ENCODE data around the gene NUP210. TPM values are rescaled to one million over a fixed set of nuclear protein-coding genes. Genes with fewer than 3 reads are reported as not detected.

NUP210 gene
- total and polyA plus RNA-seq, 2 donors (not counting 3 experiments of a cell fraction or from before 2014, with no cell fraction given), result 0.14 to 0.84 TPM

GRCh38 chr3:13319564-13320220 is 100.4 kb downstream of the NUP210 start:
- dilution Hi-C loops (cut with MboI; ENCODE audit: extremely low pct_ligation_motif_present, low sequenced_read_pairs), result no loop called here
- no peaks in the 10 kb centered on the region for H3K27me3 ChIP-seq (ENCODE audit: control insufficient read depth in 2 of 2, insufficient read depth in 2 of 2, low read length in 2 of 2)
- BruUV-seq (replicated peaks), result no TSS peak
- H3K9ac ChIP-seq (replicated peaks; ENCODE audit: extremely low read depth, insufficient read depth, low read length), result no peak overlapping the region
- H4K20me1 ChIP-seq (replicated peaks; ENCODE audit: control insufficient read depth, extremely low read depth, insufficient read depth, low read length), result no peaks in the 10 kb centered on the region
- intact Hi-C loops (cut with micrococcal nuclease), result no loop called here
- CTCF ChIA-PET, result no interaction called here
- H3K4me2 ChIP-seq (ENCODE audit: insufficient read depth, low read length), result no peak overlapping the region
- no peaks in the 10 kb centered on the region for H3K36me3 ChIP-seq (ENCODE audit: control insufficient read depth in 2 of 2, extremely low read depth in 1 of 2, insufficient read depth in 2 of 2, low read length in 2 of 2)
- H3K27ac ChIP-seq (ENCODE audit: insufficient read depth, low read depth, low read length), result no peak overlapping the region
- no peaks in the 10 kb centered on the region for H3K9me1 ChIP-seq (replicated peaks; ENCODE audit: control insufficient read depth, extremely low read depth, insufficient read depth, low read length)
- POLR2A ChIA-PET, result no interaction called here
- no peaks in the 10 kb centered on the region for H3K79me2 ChIP-seq (ENCODE audit: control insufficient read depth, insufficient read depth, low read length)
- no peak overlapping the region for H3K4me3 ChIP-seq (replicated peaks in 1 of 3; ENCODE audit: insufficient read depth in 1 of 3, low read depth in 1 of 3, low read length in 3 of 3)
- H3K9me3 ChIP-seq (replicated peaks; ENCODE audit: control insufficient read depth, insufficient read depth, low read length), result no peaks in the 10 kb centered on the region
- FAIRE-seq (no peak), DNase-seq (ENCODE audit: low read depth, low spot score) (no peak)
- TF ChIP-seq POLR2AphosphoS5 (IDR thresholded peaks at IDR 0.05; ENCODE audit: insufficient read depth, low read depth, low read length), result no peak
- TF ChIP-seq, protein P1, sequence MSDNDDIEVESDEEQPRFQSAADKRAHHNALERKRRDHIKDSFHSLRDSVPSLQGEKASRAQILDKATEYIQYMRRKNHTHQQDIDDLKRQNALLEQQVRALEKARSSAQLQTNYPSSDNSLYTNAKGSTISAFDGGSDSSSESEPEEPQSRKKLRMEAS (IDR thresholded peaks at IDR 0.05; ENCODE audit: insufficient read depth, insufficient read length), result no peak
- TF ChIP-seq EZH2 (IDR thresholded peaks at IDR 0.05; ENCODE audit: borderline replicate concordance, low read depth, low read length, severe bottlenecking), result no peak
- no peak for TF ChIP-seq GATA2 (IDR thresholded peaks at IDR 0.05; ENCODE audit: insufficient read depth, insufficient read length, low read depth, low read length)
- no peak for TF ChIP-seq FOS (IDR thresholded peaks at IDR 0.05; ENCODE audit: borderline replicate concordance, insufficient read depth, low read length)
- TF ChIP-seq JUN (IDR thresholded peaks at IDR 0.05; ENCODE audit: borderline replicate concordance, insufficient read depth, insufficient read length, low read depth), result no peak
- no peak for TF ChIP-seq POLR2A (IDR thresholded peaks at IDR 0.05; ENCODE audit: low read depth, low read length)
- TF ChIP-seq, protein P2, sequence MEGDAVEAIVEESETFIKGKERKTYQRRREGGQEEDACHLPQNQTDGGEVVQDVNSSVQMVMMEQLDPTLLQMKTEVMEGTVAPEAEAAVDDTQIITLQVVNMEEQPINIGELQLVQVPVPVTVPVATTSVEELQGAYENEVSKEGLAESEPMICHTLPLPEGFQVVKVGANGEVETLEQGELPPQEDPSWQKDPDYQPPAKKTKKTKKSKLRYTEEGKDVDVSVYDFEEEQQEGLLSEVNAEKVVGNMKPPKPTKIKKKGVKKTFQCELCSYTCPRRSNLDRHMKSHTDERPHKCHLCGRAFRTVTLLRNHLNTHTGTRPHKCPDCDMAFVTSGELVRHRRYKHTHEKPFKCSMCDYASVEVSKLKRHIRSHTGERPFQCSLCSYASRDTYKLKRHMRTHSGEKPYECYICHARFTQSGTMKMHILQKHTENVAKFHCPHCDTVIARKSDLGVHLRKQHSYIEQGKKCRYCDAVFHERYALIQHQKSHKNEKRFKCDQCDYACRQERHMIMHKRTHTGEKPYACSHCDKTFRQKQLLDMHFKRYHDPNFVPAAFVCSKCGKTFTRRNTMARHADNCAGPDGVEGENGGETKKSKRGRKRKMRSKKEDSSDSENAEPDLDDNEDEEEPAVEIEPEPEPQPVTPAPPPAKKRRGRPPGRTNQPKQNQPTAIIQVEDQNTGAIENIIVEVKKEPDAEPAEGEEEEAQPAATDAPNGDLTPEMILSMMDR (IDR thresholded peaks at IDR 0.05; ENCODE audit: extremely low read depth in 1 of 2, insufficient read depth in 1 of 2, low read depth in 1 of 2, low read length in 2 of 2), result no peak
- TF ChIP-seq MYC (IDR thresholded peaks at IDR 0.05; ENCODE audit: low read depth, low read length), result no peak
- no peak overlapping the region for H2AFZ ChIP-seq (ENCODE audit: low read depth, low read length)
- no peaks in the 10 kb centered on the region for H3K4me1 ChIP-seq (ENCODE audit: control insufficient read depth, extremely low read depth, insufficient read depth, low read length)

Measured in endothelial cell of umbilical vein (primary cell).